ENCODE measurements around the gene TTC22.

- TF ChIP-seq CTCF (IDR thresholded peaks at IDR 0.05) (no peak), POLR2A (IDR thresholded peaks at IDR 0.05) (no peak), EP300 (IDR thresholded peaks at IDR 0.05) (no peak)
Measured at GRCh38 chr1:54807756-54808155, 6.6 kb upstream of the TTC22 start.
